Spleen (tissue), 11 donors: ENCODE data around the gene PEPD. TPM values are rescaled to one million over a fixed set of nuclear protein-coding genes. Genes with fewer than 3 reads are reported as not detected.

Source experiments
- DNase-seq: peaks from one replicate; pipeline ENCODE4 v3.0.0-alpha.2; 2020
- H3K27ac ChIP-seq, 8 donors: fragments of 200-600 bp; sonication (generic) in 7 of 8; 1 replicate in 4 of 8; 2 replicates in 4 of 8; pipeline versions ENCODE4 v1.5.0 to v1.8.0; 2016 to 2021; ENCODE audit warnings: inconsistent platforms in 4 of 8, mild to moderate bottlenecking in 4 of 8, moderate library complexity in 1 of 8
- H3K27me3 ChIP-seq, 7 donors: fragments of 200-600 bp; sonication (generic) in 6 of 7; replicated peaks in 1 of 7; 1 replicate in 4 of 7; 2 replicates in 3 of 7; pipeline versions ENCODE4 v1.5.0 to v1.8.0; 2016 to 2021; ENCODE audit warnings: inconsistent platforms in 3 of 7, mild to moderate bottlenecking in 1 of 7
- H3K36me3 ChIP-seq, 6 donors: fragments of 200-600 bp; sonication (generic) in 5 of 6; 1 replicate in 4 of 6; 2 replicates in 2 of 6; pipeline versions ENCODE4 v1.5.0 to v1.8.0; 2016 to 2021; ENCODE audit warnings: inconsistent platforms in 2 of 6
- H3K4me1 ChIP-seq, 6 donors: fragments of 200-600 bp; sonication (generic) in 5 of 6; 1 replicate in 3 of 6; 2 replicates in 3 of 6; pipeline versions ENCODE4 v1.5.0 to v1.8.0; 2016 to 2021; ENCODE audit warnings: inconsistent platforms in 3 of 6
- H3K4me3 ChIP-seq, 8 donors: fragments of 200-600 bp; sonication (generic) in 7 of 8; 1 replicate in 4 of 8; 2 replicates in 4 of 8; pipeline versions ENCODE4 v1.5.0 to v1.8.0; 2016 to 2021; ENCODE audit warnings: inconsistent platforms in 4 of 8, mild to moderate bottlenecking in 4 of 8, moderate library complexity in 2 of 8
- H3K9me3 ChIP-seq, 8 donors: fragments of 200-600 bp; sonication (generic) in 7 of 8; 1 replicate in 4 of 8; 2 replicates in 4 of 8; pipeline versions ENCODE4 v1.5.0 to v1.8.0; 2016 to 2021; ENCODE audit warnings: inconsistent platforms in 4 of 8
- CTCF ChIP-seq, 11 experiments: fragments of 200-600 bp in 7 of 11; fragments of 450-650 bp in 4 of 11; sonication (generic) in 4 of 11; IDR thresholded peaks in 8 of 11; conservative IDR thresholded peaks in 3 of 11; 1 replicate in 7 of 11; 2 replicates in 4 of 11; pipeline versions ENCODE4 v1.4.0 to v1.8.0; 2016 to 2021; ENCODE audit warnings: antibody characterized with exemption in 11 of 11, inconsistent platforms in 4 of 11, mild to moderate bottlenecking in 1 of 11
- POLR2A ChIP-seq, 3 donors: fragments of 450-650 bp; IDR thresholded peaks; one replicate each; pipeline ENCODE4 v1.5.1; 2017; ENCODE audit warnings: antibody characterized with exemption in 3 of 3, mild to moderate bottlenecking in 1 of 3
- POLR2AphosphoS5 ChIP-seq, 3 donors: sonication (generic); formaldehyde crosslinking; IDR thresholded peaks; one replicate each; pipeline ENCODE4 v1.5.1; 2017; ENCODE audit warnings: antibody characterized with exemption in 3 of 3
- WGBS, 5 donors: extraction: QIAGEN DNeasy Blood & Tissue Kit in 3 of 5; methylation state at CpG; one replicate each; pipeline versions ENCODE4 v1.1.5 to v1.1.7; 2013 to 2018; 5-methylcytosine and 5-hydroxymethylcytosine counted together
- intact Hi-C: fragments of 100-400 bp; cut with DNase I; formaldehyde crosslinking; loops from one replicate; pipeline ENCODE4 v1.15.0; 2023; ENCODE audit warnings: low total_unique reads
- polyA plus RNA-seq, 3 donors: library from polyadenylated mRNA; stranded (reverse); fragments of 200-250 nt; gene quantifications; one replicate each; pipeline ENCODE4 v1.2.1, GENCODE V29; 2013
- total RNA-seq, 7 donors: library from RNA; depleted of rRNA in 3 of 7; stranded (reverse); fragments of >200 nt in 3 of 7; fragmentation: NEBNext Ultra II Directional in 4 of 7; extraction: Animal tissue kit (Norgen Biotek cat#: 25700) in 4 of 7; gene quantifications; one replicate each; pipeline versions ENCODE4 v1.1.0 to v1.2.1, GENCODE V29; 2016 to 2021
- donor health status: healthy with polysubstance abuse.
- donor health status: DM: no; HTN: no; CAD: no; lungs with moderate emphysema.
- donor health status: DM: no; HTN: no; CAD: no.
- donor health status: Bipolar disorder and iron deficiency.
- donor health status: healthy.
- donor health status: DM: no; HTN: no; CAD: no.
- donor health status: DM: yes; HTN: yes; CAD: no.

The PEPD gene
- total and polyA plus RNA-seq, 10 donors, result 38.4 to 98.3 (median 69.8) TPM

- peaks cover 0 to 76% (median 12%) of the 10 kb centered on the region in 6 donors for H3K4me1 ChIP-seq
- DNase-seq, result no peak
Observed at GRCh38 chr19:33388231-33388724, 133.3 kb downstream of the PEPD start.

GRCh38 chr19:33387351-33388230, 134.0 kb downstream of the PEPD start:
- Histone ChIP-seq H3K27ac (no peak overlapping the region), H3K4me3 (no peak overlapping the region), H3K9me3 (no peaks in the 10 kb centered on the region), H3K36me3 (peaks cover 0 to 69% (median 12%) of the 10 kb centered on the region in 6 donors), H3K4me1 (peaks cover 0 to 72% (median 9%) of the 10 kb centered on the region in 6 donors), H3K27me3 (no peaks in the 10 kb centered on the region)
- 94 to 96% (median 94%) methylated on average over 26 to 39 of the region's 39 CpGs for WGBS, 5 donors
- TF ChIP-seq CTCF (IDR thresholded peaks at IDR 0.05 in 8 of 11, conservative IDR thresholded peaks at IDR 0.05 in 3 of 11) (no peak), POLR2AphosphoS5 (IDR thresholded peaks at IDR 0.05) (no peak), POLR2A (IDR thresholded peaks at IDR 0.05) (no peak)
- intact Hi-C loops, result no loop called here
- no peak for DNase-seq

More at GRCh38 chr19:33388231-33388724, 133.3 kb downstream of the PEPD start:
- Histone ChIP-seq H3K27ac (no peak overlapping the region), H3K9me3 (no peaks in the 10 kb centered on the region), H3K36me3 (peaks cover 0 to 66% (median 12%) of the 10 kb centered on the region in 6 donors), H3K27me3 (no peaks in the 10 kb centered on the region), H3K4me3 (no peak overlapping the region)
- intact Hi-C loops, result no loop called here
- TF ChIP-seq CTCF (IDR thresholded peaks at IDR 0.05 in 8 of 11, conservative IDR thresholded peaks at IDR 0.05 in 3 of 11), result no peak
- no peak for TF ChIP-seq POLR2AphosphoS5 (IDR thresholded peaks at IDR 0.05)
- TF ChIP-seq POLR2A (IDR thresholded peaks at IDR 0.05), result no peak
- 80 to 96% (median 90%) methylated on average over 1 to 13 of the region's 13 CpGs for WGBS, 5 donors

GRCh38 chr19:33386361-33386858, 135.2 kb downstream of the PEPD start:
- Histone ChIP-seq H3K36me3 (peaks cover 0 to 75% (median 12%) of the 10 kb centered on the region in 6 donors), H3K4me1 (peaks cover 0 to 71% (median 4%) of the 10 kb centered on the region in 6 donors), H3K27ac (no peak overlapping the region), H3K9me3 (no peaks in the 10 kb centered on the region), H3K27me3 (no peaks in the 10 kb centered on the region), H3K4me3 (no peak overlapping the region)
- intact Hi-C loops, result no loop called here
- TF ChIP-seq CTCF (IDR thresholded peaks at IDR 0.05 in 8 of 11, conservative IDR thresholded peaks at IDR 0.05 in 3 of 11) (no peak), POLR2AphosphoS5 (IDR thresholded peaks at IDR 0.05) (no peak), POLR2A (IDR thresholded peaks at IDR 0.05) (no peak)
- 72 to 85% (median 81%) methylated on average over 10 to 15 of the region's 15 CpGs for WGBS, 5 donors
- no peak for DNase-seq

GRCh38 chr19:33385956-33386355, 135.6 kb downstream of the PEPD start:
- TF ChIP-seq POLR2A (IDR thresholded peaks at IDR 0.05) (no peak), CTCF (IDR thresholded peaks at IDR 0.05 in 8 of 11, conservative IDR thresholded peaks at IDR 0.05 in 3 of 11) (no peak), POLR2AphosphoS5 (IDR thresholded peaks at IDR 0.05) (no peak)
- Histone ChIP-seq H3K36me3 (peaks cover 0 to 75% (median 14%) of the 10 kb centered on the region in 6 donors), H3K9me3 (no peaks in the 10 kb centered on the region), H3K4me3 (no peak overlapping the region), H3K27ac (no peak overlapping the region), H3K4me1 (peaks cover 0 to 67% (median 4%) of the 10 kb centered on the region in 6 donors), H3K27me3 (no peaks in the 10 kb centered on the region)
- WGBS, 5 donors, result 70 to 78% (median 72%) methylated on average over 6 of the region's 6 CpGs
- DNase-seq, result no peak
- intact Hi-C loops, result no loop called here
